ENCODE measurements around the gene LINGO4.

Gene LINGO4, protein sequence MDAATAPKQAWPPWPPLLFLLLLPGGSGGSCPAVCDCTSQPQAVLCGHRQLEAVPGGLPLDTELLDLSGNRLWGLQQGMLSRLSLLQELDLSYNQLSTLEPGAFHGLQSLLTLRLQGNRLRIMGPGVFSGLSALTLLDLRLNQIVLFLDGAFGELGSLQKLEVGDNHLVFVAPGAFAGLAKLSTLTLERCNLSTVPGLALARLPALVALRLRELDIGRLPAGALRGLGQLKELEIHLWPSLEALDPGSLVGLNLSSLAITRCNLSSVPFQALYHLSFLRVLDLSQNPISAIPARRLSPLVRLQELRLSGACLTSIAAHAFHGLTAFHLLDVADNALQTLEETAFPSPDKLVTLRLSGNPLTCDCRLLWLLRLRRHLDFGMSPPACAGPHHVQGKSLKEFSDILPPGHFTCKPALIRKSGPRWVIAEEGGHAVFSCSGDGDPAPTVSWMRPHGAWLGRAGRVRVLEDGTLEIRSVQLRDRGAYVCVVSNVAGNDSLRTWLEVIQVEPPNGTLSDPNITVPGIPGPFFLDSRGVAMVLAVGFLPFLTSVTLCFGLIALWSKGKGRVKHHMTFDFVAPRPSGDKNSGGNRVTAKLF

DNA sequence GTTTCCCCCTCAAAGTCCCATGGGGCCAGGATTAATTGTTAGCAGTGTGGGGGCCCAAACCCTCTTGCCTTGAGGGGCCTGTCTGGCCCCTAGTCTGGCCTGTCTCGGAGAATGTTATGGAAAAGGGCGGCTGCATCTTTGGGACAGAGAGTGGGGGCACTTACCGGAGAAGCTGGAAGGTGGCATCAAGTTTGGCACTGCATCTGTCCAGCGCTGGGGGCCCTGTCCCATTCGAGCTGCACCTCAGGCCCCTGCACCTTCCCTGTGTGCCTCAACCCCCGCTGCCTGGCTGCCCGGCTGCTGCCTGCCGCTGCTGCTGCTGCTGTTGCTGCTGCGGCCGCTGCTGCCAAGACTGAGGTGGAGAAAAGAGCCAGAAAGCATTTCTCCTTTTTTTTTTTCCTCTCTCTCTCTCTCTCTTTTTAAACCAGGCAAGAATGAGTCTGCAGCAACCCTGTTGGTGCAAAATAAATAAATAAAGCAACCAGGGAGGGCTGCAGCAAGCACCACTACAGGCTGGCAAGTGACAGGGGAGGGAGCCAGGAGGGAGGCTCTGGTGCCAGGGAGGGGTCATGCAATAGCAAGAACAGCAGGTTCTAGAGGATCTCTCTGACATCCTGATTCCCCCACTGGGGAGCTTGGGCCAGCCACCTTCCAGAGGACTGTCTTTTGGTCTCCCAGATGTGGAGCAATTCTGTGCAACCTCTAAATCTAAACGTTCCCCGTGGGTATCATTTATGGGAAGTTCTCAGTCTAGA is at the start of gene LINGO4:
Gene LINGO4, minus strand, starts transcription at position 354 of the 755 bp plus-strand sequence. CDS start 2,715 bp downstream, outside the sequence.
- DNase-seq, result no peak

GRCh38 chr1:151854658-151855057 is 49.4 kb upstream of the LINGO4 start:
- DNase-seq, result no peak

- no peak for DNase-seq
Observed at GRCh38 chr1:151853411-151853943, 48.3 kb upstream of the LINGO4 start, which contains the start of gene THEM5. Gene THEM5 (minus strand): TSS chr1:151853712. CDS start chr1:151853565, 147 bp downstream.

DNA sequence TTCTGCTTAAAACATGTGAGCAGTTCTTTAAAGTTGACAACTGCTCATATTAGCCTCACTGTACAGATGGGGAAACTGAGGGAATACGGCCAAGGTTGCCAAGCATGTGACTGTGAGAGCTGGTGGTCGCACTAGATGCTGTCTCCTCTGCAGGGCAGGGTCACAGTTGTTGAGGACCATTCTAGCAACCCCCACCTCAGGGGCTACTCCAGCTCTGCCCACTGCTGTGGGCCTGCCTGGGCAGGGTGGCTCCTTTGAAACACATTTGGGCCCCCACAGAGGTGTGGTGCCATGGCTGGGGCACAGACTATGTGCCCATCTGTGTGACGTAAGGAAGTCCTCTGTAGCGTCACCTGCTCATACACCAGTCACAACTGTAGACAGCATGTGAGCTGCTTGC is 47.5 kb upstream of the LINGO4 start:
- DNase-seq, result no peak

DNA sequence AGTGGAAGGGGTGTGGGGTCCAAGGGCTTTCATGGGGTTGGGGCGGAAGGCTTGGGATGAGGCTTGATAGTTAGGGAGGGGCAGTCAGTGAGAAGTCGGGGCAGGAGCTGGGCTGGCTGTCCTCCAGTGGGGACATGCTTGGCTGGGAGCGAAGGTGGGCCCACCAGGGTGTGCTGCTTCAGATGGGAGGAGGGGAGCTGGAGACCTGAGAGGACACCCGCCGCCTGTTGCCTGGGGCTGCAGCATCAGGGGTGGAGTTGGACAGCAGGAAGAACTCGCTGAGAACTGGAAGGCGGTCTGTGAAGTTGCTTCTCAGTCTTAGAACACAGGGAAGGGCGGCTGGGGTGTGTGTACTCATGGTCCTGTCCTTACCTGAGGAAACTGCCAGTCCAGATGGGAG is 46.7 kb upstream of the LINGO4 start:
- DNase-seq, result no peak

DNA sequence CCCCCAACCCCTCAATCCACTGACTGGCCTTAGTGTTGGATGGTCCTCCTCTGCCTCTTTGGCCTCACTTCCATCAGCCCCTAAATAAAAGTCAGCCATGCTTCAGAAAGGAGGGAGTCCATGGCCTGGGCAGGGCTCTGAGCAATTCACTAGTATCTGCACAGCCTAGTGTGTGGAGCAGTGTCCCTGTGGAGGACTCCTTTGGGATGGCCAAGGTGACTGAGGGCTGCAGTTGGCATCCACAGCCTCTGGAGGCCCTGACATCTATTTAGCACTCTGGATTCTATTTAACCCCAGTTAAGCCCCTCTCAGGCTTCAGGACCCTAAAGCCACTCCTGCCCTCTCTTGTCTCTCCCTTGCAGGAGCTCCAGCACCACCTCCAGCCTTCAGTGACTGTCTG is 44.7 kb upstream of the LINGO4 start:
- no peak for DNase-seq

GRCh38 chr1:151849126-151849525 is 43.9 kb upstream of the LINGO4 start:
- DNase-seq, result no peak

GRCh38 chr1:151847867-151848596 is 42.8 kb upstream of the LINGO4 start:
- no peak for DNase-seq

- no peak for DNase-seq
Observed at GRCh38 chr1:151846686-151847237, 41.5 kb upstream of the LINGO4 start.

DNA sequence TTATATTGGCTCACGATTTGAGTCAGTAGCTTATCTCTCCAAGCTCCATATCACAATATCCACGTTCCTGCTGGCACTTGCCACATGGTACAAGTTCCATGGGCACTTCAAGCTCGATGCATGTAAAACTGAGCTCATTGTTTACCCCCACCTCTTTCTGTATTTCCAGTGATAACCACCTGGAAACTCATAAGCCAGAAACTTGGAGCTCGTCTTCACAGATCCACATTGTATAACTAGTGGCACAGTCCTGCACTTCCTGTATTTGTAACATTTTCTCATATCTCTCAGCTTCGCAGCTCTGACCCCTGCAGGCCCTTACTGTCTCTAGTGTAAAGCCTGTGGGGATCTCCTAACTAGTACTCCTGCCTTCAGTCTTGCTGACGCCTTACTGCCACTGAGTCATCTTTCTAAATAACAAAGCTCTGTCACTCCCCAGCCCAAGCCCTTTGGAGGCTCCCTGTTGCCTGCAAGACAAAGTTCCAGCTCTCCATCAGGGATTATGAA is 40.9 kb upstream of the LINGO4 start:
- DNase-seq, result no peak

GRCh38 chr1:151843398-151843797 is 38.2 kb upstream of the LINGO4 start:
- no peak for DNase-seq

GRCh38 chr1:151841141-151841540 is 35.9 kb upstream of the LINGO4 start:
- no peak for DNase-seq

GRCh38 chr1:151840421-151840820 is 35.2 kb upstream of the LINGO4 start:
- no peak for DNase-seq

DNA sequence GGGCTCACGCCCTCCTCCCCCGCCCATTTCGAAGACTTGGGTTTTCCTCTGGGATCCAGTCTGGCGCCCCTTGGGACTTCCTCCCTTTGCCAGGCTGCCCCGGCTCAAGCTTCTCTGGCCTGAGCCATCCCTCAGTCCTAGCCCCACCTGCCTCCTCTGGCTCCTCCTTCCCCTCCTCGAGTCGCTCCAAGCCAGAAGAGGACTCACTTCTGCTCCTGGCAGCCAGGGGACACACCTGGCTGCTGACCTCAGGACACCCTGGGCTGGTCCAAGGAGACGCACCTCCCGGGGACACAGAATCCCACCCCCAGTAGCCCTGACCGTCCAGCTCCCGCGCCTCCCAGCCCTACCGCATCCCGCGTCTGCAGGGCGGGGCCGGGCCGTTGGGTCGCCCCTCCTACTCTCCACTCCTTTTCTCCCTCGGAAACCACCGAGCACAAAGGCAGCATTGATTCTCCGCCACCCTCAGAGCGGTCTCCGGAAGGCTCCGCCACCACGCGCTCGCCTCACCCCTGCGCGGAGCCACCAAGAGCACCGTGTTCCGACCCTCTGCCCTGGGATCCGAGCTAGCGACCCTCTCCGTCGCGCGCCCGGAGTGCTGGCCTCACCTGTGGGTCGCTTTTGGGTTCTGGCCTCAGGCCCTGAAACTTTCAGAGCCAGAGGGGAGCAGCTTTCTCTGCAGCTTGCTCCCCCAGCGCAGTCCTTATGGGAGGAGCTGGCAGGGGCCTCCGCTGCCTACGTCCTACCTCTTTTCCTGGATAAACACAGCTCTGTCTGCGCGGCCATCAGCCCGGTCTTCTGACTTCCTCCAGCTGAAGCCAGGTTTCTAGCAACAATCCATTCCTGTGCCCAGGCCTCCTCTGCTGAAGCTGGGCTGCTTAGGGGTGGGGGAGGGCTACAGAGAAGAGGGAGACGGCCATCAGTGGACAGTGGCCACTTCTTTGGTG is 34.5 kb upstream of the LINGO4 start, which contains the start of gene C2CD4D:
Gene C2CD4D, minus strand, starts transcription at position 364 of the 947 bp plus-strand sequence. CDS start 831 bp downstream, outside the sequence.
- DNase-seq, result no peak

- no peak for DNase-seq
Observed at GRCh38 chr1:151839082-151839412, 33.8 kb upstream of the LINGO4 start.

DNA sequence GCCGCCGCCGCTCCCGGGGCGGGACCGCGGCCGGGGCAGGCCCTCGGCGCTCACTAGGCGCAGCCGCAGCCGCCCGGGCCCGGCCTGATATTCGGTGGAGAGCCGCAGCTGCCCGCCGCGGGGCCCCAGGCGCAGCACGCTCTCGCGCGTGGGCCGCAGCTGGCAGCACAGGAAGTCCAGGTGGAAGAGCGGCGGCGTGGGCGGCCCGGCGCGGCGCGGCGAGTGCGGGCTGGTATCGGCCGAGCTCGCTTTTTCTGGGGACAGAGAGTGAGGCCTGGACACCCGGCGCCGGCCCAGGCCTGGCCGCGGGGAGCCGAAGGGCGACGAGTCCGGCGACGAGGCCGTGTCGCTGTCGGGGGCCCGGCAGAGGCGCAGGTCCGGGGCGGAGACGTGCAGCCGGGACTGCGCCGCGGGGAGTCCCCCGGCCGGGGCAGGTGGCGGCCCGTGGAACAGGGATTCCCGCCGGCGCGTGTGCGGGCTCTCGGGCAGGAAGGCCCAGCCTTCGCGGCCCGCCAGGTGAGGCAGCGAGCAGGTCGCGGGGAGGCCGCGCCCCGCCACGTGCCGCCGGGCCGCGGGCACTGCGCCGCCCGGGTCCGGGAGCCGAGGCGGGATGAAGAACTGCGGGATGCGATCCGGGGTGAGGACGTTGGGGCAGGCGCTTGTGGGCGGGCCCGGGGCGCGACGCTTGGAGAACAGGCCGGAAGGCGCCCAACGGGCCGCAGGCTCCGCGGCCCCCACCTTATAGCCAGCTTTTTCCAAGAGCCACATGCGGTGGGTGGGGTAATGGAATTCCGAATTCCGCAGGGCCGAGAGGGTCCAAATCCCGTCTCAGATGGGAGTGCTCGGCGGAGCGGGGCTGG is 33.2 kb upstream of the LINGO4 start:
- no peak for DNase-seq

DNA sequence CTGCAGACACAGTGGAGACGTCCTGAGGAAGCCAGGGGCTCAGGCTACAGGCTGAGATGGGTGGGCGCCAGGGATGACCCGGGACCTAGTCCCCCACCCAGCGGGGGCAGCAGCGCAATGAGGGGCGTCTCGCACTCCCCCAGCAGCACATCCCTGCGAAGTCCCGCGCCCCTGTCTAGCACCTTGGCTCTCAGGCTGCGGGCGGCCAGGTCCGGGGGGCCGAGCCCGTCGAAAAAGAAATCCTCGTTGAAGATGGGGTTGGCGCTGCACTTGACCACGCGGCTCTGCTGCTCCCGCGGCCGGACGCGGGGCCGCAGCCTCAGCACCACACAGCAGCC is 32.6 kb upstream of the LINGO4 start:
- no peak for DNase-seq

GRCh38 chr1:151837197-151837596 is 32.0 kb upstream of the LINGO4 start:
- DNase-seq, result no peak

- DNase-seq, result no peak
Observed at GRCh38 chr1:151835596-151835995, 30.4 kb upstream of the LINGO4 start.

DNA sequence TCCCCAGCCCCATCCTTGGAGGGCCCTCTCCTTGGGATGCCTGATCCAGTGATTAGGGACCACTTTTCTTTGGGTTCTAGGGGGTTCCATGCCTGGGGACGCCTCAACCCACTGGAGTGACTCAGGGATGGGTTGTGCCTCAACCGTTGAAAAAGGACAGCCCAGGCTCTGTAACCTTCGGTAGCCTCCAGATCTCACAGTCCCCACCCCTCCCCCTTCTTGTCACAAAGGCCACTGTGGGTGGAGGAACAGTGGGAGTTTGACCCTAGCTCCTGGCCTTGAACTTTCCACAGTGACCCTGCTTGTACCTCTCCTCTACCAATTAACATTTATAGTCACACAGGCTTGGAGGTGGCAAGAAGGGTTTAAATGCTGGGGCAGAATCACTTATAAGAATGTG is 29.0 kb upstream of the LINGO4 start:
- DNase-seq, result no peak
